Measurements from ENCODE around the gene SOBP.

SOBP gene

GRCh38 chr6:107667790-107668189 is 177.9 kb downstream of the SOBP start:
- DNase-seq = no peak

DNA sequence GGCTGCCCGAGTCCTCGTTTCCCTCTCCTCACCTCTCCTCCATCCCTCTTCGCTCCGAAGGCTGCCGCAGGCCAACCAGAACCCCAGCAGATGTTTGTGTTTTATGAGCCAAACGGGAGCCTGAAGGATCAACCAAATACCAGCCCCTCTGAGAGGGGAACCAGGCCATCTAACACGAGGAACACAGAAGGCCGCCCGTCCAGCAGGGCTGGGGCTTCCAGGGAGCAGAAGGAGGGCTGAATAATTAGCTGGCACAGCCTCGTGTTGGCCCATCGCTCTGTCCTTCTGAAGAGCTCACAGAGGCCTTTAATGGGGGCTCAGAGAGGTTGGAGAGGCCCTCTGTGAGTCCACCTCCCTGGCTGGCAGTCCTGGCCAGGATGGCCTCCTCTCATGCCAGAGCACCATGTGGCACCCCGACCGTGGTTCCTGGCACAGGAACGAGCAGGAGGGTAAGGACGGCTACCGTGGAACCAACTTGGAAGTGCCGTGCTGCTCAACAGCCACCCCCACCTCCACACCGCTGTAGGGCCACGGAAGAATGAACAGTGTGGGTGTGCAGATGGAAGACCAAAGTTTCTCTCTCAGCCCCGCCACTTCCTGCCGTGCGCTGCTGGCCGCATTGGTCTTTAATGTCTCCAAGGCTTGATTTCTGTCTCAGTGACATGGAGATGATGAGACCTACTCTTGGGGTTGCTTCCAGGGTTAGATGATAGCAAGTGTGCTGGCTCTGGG is 179.0 kb downstream of the SOBP start:
- peak; percentile 50 to 55 for DNase-seq

DNA sequence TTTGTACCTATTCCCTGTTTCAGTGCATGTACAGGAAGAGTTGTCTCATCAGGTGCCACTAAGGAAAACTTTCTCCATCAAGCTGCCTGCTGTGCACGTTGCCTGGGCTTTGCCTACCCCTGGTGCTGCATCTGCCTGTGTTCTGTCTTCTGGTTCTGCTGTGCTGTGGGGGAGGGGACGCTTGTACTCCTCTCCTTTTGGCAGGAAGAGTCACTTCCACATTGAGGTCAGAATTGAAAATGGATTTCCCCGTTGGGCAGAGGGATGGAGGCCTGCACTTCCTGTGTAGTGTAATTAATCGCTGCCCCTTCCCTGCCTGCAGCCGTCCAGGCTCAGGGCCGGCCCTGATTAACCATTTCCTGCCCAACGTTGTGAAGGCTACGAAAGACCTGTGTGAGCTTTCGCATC is 180.9 kb downstream of the SOBP start:
- DNase-seq = peak; percentile 11 to 21

DNA sequence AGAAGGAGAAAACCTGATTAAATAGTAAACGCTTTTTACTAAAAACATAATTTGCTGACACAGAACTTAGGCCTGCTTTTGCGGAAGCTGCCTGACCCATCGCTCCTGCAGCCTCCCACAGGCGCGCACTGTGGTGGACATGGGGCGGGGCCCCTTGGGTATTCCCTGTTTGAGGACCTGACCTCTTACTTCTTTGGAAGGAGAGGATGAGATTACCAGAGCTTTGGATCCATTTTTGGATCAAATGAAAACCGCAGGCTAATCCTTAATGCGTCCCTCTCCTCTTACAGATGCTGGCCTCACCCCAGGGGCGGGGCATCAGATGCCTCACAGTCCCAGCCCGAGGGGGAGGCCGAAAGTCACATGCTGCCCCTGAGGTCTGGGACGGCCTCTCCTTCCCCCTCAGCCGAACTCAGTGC is 183.2 kb downstream of the SOBP start:
- DNase-seq = no peak

GRCh38 chr6:107674995-107675738 is 185.2 kb downstream of the SOBP start:
- DNase-seq = peak; percentile 87 to 90

DNA sequence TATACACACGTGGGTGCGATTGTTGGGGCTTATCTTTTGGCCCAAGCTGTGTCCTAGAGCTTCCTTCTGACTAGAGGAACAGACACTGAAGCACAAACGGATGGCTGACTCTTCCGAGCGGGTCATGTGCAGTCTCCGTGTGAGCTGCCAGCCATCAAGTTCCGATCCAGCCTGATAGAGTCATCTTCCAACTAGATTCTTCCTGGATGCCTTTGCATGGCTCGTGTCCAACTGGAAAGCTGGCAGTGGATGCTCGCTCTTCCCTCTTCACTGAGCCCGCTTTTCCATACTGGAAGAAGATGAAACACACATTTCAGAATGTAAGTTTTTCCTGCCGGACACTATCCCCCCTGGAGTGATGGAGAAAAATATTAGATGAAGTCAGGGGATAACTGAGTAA is 186.1 kb downstream of the SOBP start:
- no peak for DNase-seq

DNA sequence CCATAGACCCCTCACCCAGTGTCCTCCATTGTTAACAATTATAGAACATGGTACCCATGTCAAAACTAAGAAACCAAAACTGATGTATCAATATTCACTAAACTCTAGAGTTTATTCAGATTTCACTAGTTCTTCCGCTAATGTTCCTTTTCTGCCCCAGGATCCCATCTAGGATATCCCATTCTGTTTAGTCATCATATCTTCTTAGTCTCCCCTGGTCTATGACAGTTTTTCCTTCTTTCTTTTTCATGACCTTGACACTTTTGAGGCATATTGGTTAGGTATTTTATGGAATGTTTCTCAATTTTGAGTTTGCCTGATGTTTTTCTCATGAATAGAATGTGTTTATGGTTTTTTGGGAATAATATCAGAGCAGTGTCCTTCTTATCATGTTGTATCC is 187.5 kb downstream of the SOBP start:
- DNase-seq = no peak

DNA sequence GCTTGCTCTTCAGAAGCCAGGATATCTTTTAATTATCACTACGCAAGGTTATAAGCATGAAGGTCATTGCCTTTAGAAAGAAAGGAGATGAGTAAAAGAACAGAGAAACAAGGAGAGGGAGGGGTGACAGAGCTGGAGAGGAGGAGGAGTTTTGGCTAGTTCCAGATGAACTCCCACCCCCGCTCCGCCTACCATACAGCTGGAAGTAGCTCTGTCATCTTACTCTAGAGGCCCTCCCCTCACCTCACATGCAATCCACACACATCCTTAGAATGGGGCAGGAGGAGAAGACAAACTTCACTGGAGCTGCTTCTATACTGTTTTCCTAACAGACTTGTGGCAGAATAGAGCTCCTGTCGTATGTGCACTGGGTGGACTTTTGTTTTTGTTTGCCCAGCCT is 189.5 kb downstream of the SOBP start:
- no peak for DNase-seq

GRCh38 chr6:107682721-107683120 is 192.8 kb downstream of the SOBP start:
- no peak for DNase-seq

DNA sequence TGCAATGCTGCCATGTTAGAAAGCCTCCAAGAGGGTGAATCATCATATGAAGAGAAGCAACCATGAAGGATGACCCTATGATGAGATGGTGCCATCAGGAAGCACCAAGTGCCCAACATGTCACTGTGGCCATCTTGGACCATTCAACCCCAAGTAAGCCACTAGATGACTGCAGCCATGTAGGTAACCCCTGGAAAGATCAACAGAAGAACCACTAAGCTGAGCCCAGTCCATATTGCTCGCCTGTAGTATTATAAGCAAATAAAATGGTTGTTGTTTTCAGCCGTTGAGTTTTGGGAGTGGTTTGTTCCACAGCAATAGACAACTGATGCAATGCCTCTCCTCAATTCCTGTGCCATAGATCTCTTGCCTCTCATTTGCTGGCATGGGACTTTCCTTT is 193.3 kb downstream of the SOBP start:
- no peak for DNase-seq

- DNase-seq = no peak
These were observed 195.1 kb downstream of the SOBP start for GRCh38 chr6:107684996-107685395.

- no peak for DNase-seq
These were observed 199.3 kb downstream of the SOBP start for GRCh38 chr6:107689190-107689589.

DNA sequence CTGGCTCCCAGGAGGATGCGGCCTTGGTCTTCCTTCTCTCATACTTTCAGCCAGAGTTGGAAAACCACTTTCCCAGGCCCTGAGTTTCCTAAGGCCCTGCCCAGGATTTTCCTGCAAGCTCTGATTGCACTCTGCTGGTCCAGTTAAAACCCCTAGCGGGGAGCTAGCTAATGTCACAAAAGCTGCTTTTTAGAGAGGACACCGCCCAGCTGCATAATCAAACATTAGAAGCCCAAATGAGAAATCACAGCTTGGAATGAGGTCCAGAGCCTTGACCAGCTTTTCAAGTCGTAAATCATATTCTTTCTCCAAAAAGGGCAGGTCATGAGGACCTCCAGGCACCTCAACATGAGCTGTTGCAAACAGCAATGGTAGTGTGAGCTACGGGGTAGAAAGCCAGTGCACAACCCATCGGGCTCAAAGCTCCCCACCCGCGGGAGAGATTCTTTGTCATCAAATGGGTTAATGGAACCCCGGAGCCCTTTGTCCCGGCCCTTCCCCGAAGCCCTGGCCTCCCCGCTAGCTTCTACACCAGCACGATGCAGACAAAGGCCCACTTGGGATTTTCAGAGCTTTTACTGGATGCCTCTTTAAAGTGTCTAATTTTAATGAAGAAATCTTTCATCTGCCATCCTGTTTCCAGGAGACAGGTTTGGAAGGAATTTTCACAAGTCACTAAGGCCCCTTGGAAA is 200.2 kb downstream of the SOBP start:
- DNase-seq = no peak

DNA sequence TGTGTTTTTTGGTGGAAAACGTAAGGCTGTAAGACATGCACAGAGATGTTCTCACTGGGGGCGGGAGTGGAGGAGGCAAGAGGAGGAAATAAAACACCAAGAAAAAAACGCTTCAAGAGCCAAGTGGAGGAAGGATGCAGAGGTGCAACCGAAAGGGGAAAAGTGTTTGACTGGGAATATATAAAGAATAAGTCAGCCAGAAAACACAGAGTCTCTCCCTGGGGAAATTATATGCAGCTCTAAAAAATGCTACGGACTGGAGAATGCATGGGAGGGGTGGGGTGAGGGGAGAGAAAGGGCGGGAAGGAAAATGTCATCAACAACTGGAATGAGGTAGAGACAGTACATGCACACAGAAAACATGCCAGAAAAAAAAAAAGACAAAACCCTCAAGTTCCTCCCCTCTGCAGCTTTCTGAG is 200.7 kb downstream of the SOBP start:
- no peak for DNase-seq

DNA sequence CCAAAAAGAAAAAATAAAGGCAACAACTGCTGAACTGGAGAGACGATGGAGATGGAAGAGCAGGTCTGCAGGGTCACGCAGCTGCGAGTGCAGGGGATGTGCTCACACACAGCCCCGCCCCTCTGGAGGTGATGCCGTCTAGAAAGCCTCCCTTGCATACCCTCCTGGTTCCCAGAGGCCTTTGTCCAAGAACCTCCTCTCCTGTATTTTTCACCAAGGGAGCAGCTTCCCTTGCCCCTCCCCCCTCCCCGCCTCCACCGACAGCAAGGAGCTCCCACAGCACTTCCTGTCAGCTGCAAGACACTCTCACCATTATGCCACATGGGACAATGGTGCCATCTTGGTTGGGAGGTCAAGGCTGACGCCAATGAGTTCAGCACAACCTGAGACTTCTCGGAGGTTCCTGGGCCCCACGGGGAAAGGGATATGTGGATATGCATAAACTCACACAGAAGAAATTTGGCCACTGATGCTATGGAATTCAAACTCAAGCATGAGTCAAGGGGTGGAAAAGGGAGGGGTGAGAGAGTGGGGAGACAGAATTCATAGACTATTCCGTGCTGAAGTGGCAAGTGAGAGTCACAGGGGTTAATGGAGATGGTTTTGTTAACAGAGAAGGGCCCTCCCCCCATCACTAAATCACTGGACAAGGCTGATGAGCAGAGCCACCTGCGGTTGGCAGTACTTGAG is 201.3 kb downstream of the SOBP start:
- DNase-seq = no peak

DNA sequence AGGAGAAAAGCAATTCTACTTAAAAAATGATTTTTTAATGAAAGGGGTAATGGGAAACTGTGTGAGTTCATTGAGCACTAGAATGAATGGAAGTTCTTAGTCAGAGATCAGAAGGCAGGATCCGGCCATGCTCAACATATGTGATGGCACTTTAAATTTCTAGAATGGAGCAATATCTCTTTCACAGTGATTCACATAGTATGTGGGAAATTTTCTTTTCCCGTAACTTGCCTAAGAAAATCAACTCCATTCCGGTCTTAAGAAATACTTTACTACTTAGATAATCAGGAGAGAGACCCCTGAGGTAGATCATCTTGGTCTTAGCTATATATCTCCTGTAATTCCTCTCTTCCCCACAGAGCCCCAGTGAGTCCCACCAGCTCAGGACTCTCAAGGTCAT is 202.4 kb downstream of the SOBP start:
- no peak for DNase-seq

DNA sequence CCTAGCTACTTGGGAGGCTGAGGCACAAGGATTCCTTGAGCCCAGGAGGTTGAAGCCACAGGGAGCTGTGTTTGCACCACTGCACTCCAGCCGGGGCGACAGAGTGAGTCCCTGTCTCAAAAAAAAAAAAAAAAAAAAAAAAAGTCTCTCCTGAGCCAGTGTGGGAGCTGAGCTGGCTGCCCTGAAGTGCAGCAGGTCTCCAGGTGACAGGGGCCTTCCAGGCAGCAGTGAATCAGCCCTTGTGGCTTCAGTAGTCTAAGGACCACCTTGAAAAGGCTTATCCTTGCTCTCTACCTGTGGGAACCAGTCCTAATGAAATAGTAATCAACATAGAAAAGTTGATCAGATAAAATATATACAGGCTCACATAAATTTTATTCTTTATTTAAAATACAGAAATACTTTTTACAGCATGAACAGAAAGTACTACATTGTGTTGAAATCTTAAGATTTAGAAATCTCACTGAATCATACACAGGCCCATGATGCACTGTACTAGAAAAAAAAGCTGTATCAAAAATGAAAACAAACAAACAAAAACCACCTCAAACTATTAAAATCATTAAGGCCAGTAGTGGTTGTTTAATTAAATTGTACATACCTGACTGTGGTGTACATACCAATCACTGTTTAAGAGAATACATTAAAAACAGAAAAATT is 205.3 kb downstream of the SOBP start:
- no peak for DNase-seq

GRCh38 chr6:107697682-107698081 is 207.8 kb downstream of the SOBP start:
- DNase-seq = no peak

DNA sequence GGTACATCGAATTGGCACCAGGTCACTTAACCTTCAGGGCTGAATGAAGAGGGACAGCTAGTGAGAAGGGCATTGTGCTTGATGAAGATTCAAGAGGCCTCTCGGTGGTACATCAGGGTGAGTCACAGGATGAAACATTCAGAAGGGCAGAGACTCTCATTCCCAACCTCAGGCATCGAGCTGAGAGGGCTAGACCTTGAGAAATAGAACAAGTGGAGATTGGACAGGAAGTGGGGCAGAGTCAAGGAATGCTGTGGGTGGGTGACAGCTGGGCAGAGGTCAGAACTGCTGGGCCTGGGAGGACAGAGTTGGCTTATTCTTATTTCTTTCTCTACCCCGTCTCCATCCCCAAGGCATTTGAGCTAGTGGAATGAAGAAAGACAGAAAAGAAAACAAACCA is 208.2 kb downstream of the SOBP start:
- DNase-seq = no peak

- no peak for DNase-seq
These were observed 209.3 kb downstream of the SOBP start for GRCh38 chr6:107699254-107699653.

GRCh38 chr6:107699697-107700325 is 209.9 kb downstream of the SOBP start:
- no peak for DNase-seq

GRCh38 chr6:107703606-107704005 is 213.7 kb downstream of the SOBP start:
- DNase-seq = no peak
